Erythroblast (primary cell): ENCODE measurements around the gene MICAL3.

Experiments
- DNase-seq, 2 experiments: peaks; one replicate each; lab custom pipeline; 2025; lab: John Stamatoyannopoulos, UW
- GATA1 ChIP-seq: IDR thresholded peaks from 2 replicates; pipeline ENCODE4 v1.6.1; 2011; ENCODE audit warnings: low read depth, mild to moderate bottlenecking, control low read depth, low read length, moderate library complexity
- POLR2A ChIP-seq: IDR thresholded peaks from 2 replicates; pipeline ENCODE4 v1.6.1; 2011; ENCODE audit warnings: mild to moderate bottlenecking, low read length

The MICAL3 gene

DNA sequence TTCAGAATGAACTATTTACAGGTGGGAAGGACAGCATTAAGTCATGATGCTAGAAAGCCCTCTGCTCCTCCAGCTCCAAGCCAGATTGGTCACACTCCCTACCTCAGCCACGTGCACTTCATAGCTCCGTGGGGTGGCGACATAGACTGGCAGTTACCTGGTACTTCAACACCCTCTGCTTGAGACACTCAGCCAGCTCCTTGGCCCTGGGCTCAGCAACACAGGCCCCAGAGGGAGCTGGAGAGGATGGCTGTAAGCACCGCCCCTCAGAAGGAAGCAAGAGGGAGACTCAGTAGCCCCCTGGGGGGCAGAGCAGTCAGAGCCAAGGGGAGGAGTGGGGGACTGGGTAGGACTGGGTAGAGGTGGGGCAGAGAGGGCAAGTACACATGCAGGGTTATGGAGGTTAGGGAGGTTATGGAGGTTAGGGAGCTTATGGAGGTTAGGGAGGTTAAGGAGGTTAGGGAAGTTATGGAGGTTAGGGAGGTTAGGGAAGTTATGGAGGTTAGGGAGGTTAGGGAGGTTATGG is 148.0 kb downstream of the MICAL3 start:
- no peak for TF ChIP-seq GATA1
- no peak for TF ChIP-seq POLR2A
- peak; percentile 26 to 33 for DNase-seq

DNA sequence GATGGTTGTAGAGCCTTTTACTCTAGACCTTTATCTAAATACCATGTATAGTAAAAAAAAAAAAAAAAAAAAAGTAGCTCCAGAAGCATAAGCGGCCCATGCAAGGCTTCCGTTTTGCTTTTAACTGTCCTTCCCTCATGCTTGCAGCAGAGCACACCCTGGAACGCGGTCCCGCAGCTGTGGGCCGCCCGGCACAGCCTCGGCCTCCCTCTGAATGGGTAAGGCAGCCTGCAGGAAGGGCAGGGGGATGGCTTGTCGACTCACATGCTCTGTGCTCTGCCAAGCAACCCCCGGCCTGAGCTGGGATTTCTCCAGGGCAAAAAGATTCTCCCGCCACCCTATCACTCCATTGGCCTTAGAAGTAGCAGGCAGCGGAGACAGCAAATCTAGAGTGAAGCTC is 148.7 kb downstream of the MICAL3 start:
- no peak for DNase-seq
- TF ChIP-seq POLR2A (no peak), GATA1 (no peak)

DNA sequence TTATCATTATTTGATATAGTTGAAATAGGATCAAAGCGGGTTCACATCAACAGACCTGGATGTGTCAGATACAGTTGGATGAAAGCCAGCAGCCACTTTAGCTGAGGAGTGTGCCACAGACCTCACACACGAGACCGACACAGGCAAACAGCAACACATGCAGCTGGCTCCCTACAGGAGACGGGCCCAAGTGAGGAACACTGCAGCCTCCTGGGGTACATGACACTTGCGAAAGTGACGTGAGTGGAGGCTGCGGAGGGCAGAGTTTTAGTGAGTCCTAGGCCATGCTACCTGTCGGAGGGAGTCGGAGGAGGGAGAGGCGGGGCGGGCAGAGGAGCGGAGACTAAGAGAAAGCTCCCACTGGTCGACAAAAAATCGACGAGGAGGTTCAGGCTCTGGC is 149.2 kb downstream of the MICAL3 start:
- no peak for DNase-seq
- TF ChIP-seq POLR2A (no peak), GATA1 (no peak)

DNA sequence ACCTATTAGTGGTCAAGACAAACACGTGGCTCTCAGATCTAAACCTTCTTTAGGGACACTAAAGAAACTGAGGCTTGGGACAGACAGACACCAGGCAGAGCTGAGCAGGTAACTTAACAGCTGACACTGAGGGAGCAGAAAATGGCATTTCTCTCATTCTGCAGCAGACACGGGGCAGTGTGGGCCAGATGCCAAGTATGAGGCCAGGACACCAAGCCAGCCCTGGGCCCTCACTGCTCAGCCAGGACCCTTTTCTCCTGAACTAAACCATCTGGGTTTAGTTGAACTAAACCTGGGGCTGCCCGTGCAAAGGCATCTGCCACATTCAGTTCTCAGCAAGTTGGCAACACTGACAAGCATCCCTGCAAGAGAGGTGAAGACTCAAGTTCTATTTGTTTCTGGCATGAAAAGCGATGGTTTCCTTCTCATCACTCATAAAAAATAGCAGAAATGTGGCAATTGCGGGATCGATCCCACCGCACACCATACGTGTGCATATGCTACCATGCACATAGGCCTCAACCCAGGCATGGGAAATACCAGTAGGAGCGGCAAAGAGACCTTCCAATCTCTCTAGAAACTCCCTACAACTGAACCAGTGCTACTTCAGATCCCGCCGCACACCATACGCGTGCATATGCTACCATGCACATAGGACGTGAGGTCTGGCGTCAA is 150.0 kb downstream of the MICAL3 start:
- TF ChIP-seq GATA1 (no peak), POLR2A (no peak)

DNA sequence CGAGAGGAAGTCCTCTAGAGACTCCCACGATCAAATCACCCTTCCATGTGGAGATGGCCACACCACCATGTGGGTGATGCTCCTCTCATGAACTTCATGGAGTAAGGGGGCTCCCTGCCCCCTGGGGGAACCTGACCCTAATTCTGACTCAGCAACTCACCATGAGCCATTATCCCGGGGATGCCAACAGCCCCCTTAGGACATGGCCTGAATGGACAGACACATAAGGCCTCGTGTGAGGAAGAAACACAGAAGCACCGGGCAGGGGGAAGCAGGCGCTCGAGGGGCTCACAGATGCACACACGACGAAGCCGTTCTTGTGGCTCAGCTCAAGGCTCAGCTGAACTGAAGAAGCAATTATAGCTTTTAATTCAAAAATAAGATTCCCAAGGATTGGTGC is 150.6 kb downstream of the MICAL3 start:
- TF ChIP-seq GATA1, result no peak
- TF ChIP-seq POLR2A, result no peak
- DNase-seq, result no peak

More for the DNA sequence above, 150.0 kb downstream of the MICAL3 start:
- DNase-seq, result no peak

DNA sequence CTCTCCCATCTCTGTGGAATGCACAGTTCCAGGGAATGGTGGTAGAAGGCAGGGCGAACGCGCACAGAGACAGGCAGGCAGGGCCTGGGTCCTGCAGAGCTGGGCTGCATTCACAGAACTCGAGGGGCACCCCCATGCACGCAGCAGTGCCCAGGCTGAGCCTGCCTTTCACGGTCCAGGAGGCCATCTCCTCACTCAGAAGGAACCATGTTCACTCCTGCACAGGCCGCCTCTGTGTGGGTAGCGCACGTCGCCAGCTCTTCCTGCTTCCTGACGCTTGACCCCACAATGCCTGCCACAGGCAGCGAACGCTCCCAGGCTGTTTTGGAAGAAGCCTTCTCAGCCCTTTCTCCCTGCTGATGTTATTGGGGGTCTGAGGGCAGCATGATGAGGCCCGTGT is 151.2 kb downstream of the MICAL3 start:
- DNase-seq, result no peak
- no peak for TF ChIP-seq GATA1
- no peak for TF ChIP-seq POLR2A

DNA sequence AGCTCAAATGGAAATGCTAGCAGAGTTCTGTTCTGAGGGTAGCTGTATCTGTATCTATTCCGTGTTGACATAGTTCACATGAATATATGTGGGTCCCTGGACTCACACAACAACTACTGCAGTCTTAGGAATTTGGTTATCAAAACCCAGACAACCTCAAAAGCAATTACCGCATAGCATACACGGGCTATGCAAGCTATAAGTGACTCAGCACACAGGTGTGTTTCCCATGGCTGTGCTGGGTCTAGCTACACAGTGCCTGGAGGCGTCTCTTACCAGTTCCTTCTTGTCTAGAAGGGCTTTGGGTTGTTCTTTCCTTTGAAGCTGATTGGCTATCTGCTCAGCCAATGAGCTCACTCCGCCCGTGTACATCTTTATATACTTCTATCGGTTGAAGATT is 151.9 kb downstream of the MICAL3 start:
- TF ChIP-seq GATA1 (no peak), POLR2A (no peak)
- no peak for DNase-seq

DNA sequence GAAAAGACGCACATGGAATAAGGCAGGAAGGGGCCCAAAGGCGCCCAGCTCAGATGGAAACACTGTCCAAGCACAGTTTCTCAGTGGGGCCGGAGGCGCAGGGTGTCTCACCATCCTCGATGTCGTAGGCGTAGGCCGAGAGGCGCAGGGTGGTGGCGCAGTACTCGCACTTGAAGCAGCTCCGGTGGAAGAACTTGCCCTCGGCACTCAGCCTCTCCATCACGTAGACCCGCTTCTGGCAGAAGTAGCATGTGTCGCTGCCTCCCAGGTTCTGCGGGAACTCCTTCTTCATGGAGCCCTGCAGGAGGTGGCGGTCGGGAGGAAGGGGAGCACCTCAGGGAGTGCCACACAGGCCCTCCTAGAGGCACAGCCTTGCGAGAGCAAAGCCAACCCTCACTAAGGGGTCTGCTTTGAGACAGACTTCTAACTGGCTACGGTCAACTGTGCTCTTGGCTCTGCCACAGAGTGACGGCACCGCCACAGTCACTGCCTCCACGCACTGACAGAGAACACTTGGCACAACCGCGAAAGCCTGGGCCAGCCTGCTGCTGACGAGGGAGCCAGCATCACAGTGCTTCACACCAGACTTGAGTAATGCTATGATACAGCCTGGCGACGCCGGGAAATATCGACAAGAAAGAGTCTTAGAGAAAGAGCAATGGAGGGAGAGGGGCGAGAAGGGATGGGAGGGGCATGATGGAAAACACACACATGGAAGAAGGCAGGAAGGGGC is 152.5 kb downstream of the MICAL3 start:
- TF ChIP-seq GATA1, result no peak
- TF ChIP-seq POLR2A, result no peak
- DNase-seq, result no peak

DNA sequence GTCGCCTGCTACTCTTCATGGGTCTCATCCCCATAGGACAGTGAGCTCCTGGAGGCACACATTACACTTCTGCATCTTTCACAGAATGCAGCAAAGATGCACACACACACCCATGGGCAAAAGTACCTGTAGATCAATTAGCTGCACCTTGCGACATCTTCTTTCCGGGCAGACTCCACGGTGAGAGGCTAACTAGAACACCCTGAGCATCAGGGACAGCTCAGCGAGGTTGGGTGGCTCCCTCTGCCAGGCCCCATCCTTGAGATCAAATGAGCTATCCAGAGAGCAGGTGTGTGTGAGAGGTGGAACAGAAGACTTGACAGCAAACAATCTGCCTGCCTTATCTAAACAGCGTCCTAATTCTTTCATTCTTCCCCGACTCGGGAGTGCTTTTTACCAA is 154.0 kb downstream of the MICAL3 start:
- no peak for DNase-seq
- TF ChIP-seq GATA1, result no peak
- TF ChIP-seq POLR2A, result no peak

DNA sequence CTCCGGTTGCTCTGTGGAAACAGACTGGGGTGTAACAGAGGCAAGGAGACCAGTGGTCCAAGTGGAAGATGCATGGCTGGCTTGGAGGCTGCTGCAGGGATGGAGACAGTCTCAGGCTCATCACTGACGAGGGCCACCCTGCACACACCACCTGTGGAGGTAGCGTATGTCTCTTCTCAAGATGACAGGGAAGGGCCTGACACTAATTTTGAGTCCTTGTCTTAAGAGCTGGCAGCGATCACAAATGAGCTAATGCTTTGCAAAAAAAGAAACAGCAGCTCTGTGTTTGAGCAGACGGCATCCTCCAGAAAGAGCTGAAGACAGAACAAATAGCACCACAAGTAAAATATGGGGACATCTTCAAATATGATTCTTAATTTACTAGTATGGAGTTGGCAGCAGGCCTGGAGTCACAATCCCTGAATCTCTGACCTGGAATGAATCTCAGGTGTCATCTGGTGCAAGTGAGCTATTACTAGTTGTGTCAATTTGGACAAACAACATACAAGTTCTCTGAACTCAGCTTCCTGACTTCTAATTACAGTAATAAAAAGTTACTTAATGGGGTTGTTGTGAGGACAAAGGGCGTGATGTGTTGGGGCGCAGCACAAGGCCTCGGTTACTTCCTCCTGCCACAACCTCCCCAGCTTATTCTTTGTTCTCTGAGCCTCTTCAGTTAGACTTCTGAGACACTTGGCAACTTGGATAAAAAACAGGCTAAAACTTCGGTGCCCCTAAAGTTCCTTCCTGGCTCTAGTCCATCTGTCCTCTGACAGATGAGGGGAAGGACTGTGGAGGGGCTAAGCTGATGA is 154.9 kb downstream of the MICAL3 start:
- TF ChIP-seq GATA1, result no peak
- no peak for TF ChIP-seq POLR2A
- no peak for DNase-seq

DNA sequence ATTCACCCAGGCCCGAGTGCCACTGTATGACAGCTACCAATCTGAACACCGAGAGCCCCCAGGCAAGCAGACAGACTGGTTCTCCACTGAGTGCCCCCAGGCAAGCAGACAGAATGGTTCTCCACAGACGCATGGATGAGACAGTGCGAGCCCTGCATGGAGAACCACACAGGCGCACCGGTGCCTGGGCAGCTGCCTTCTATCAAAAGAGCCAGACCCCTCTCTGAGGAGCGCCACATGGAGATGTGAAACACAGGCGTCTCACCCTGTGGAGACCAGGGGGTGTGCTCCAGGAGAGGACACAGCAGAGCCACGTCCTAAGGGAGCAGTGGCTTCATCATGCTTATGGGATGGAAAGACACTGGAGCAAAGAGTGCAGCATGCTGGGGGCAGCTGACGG is 155.6 kb downstream of the MICAL3 start:
- no peak for DNase-seq
- TF ChIP-seq GATA1 (no peak), POLR2A (no peak)

DNA sequence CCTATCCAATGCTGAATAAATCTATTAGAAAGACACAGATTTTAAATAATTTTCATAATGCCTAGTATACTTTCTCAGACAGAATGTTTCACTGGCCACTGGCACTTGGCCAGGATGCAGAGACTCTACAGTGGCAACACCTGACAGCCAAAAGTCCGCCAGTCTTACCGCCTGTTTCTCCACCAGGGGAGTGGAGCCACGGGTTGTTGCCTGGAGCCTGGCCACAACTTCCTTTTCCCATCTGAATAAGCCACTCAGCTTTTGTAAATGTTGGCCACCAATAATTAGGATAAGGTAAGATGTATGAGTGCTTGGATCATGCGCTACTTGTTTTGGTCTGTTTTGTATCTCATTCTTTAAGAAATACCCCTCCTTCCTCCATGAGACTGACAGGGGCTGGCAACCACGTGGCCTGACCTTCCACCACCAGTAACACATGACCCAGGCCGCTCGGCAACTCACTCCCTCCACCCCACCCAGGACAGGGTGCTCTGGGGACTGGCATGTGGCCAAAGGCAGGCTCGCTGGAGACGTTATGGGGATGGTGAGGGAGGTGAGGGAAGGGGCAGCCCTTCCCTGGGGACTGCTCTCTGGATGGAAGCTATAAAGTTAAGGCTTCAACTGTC is 157.1 kb downstream of the MICAL3 start:
- DNase-seq, result peak; percentile 30 to 34
- TF ChIP-seq POLR2A, result no peak
- no peak for TF ChIP-seq GATA1

DNA sequence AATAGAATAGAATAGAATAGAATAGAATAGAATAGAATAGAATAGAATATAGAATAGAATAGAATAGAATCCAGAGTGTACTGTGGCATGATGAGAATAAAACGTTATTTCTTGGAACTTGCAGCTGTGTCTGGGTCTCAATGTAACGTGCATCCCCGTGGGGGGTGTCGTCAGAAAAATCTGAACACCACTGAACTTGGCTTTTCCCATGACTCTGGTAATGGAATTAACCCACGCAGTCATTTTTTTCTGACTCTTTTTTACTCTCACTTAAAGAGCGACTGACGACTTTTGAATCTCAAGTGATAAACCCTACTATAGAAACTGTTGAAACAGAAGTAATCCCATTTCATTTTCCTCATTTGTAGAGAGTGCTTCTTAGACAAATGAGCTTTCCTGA is 157.7 kb downstream of the MICAL3 start:
- DNase-seq, result no peak
- TF ChIP-seq POLR2A, result no peak
- no peak for TF ChIP-seq GATA1
